B cell (primary cell): Measurements from ENCODE around the gene CD180.

Source experiments
- EZH2 ChIP-seq: IDR thresholded peaks from 2 replicates; pipeline ENCODE4 v1.6.1; 2012; ENCODE audit warnings: borderline replicate concordance, low read depth, mild to moderate bottlenecking, moderate library complexity, low read length; ENCODE audit not compliant: insufficient read depth, poor library complexity, severe bottlenecking
- TF ChIP-seq, protein P1 (sequence below): fragments of 200-600 bp; IDR thresholded peaks from one replicate; pipeline ENCODE4 v1.8.0; 2022; ENCODE audit warnings: antibody characterized with exemption, mild to moderate bottlenecking

DNA sequence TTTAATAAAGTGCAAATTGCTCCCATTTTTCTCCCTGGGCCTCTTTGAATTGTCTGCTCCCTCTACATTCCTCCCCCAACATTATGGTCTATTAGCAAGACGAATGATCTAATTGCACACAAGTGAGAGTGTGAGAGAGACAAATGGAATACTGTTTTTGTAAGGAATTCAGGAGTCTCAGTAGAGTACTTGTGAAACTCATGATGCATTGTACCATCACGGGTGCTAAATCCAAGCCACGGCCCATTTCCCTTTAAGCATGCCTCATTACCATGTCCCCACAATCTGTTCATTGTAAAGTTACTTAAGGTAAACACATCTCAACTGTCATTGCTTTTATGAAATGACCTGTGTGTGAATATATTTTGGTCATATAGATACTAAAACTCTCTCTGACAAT lies 62.8 kb downstream of the CD180 start:
- TF ChIP-seq, protein P1, sequence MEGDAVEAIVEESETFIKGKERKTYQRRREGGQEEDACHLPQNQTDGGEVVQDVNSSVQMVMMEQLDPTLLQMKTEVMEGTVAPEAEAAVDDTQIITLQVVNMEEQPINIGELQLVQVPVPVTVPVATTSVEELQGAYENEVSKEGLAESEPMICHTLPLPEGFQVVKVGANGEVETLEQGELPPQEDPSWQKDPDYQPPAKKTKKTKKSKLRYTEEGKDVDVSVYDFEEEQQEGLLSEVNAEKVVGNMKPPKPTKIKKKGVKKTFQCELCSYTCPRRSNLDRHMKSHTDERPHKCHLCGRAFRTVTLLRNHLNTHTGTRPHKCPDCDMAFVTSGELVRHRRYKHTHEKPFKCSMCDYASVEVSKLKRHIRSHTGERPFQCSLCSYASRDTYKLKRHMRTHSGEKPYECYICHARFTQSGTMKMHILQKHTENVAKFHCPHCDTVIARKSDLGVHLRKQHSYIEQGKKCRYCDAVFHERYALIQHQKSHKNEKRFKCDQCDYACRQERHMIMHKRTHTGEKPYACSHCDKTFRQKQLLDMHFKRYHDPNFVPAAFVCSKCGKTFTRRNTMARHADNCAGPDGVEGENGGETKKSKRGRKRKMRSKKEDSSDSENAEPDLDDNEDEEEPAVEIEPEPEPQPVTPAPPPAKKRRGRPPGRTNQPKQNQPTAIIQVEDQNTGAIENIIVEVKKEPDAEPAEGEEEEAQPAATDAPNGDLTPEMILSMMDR: no peak
- no peak for TF ChIP-seq EZH2
